OCI-LY1 (cell line): ENCODE results near the gene DBI.

Experiments
- CTCF ChIP-seq: fragments of 200-600 bp; sonication (generic), shearing (Covaris generic); IDR thresholded peaks from 2 replicates; pipeline ENCODE4 v1.5.1; 2017; ENCODE audit warnings: mild to moderate bottlenecking, antibody characterized with exemption, low read length, moderate library complexity, mixed read lengths
- EZH2 ChIP-seq: fragments of 200-600 bp; sonication (generic), shearing (Covaris generic); IDR thresholded peaks from 2 replicates; pipeline ENCODE4 v1.8.0; 2017; ENCODE audit warnings: borderline replicate concordance, mixed run types, mild to moderate bottlenecking, antibody characterized with exemption, low read length, moderate library complexity, mixed read lengths

- TF ChIP-seq CTCF: no peak
- TF ChIP-seq EZH2: no peak
Observed at GRCh38 chr2:119333833-119334232, 32.9 kb upstream of the DBI start.
